Breast epithelium (tissue), 3 donors: ENCODE data around the gene APEH.

Experiments used
- POLR2A ChIP-seq: fragments of 450-650 bp; IDR thresholded peaks from one replicate; pipeline ENCODE4 v1.6.1; 2016; ENCODE audit warnings: antibody characterized with exemption, mild to moderate bottlenecking, moderate library complexity
- POLR2AphosphoS5 ChIP-seq, 3 donors: sonication (generic); formaldehyde crosslinking; IDR thresholded peaks; one replicate each; pipeline ENCODE4 v1.6.1; 2017; ENCODE audit warnings: antibody characterized with exemption in 3 of 3
- TF ChIP-seq, protein P1 (sequence below), 3 donors: fragments of 450-650 bp; IDR thresholded peaks; one replicate each; pipeline ENCODE4 v1.5.1; 2016 to 2017; ENCODE audit warnings: antibody characterized with exemption in 3 of 3, mild to moderate bottlenecking in 3 of 3, moderate library complexity in 3 of 3

DNA sequence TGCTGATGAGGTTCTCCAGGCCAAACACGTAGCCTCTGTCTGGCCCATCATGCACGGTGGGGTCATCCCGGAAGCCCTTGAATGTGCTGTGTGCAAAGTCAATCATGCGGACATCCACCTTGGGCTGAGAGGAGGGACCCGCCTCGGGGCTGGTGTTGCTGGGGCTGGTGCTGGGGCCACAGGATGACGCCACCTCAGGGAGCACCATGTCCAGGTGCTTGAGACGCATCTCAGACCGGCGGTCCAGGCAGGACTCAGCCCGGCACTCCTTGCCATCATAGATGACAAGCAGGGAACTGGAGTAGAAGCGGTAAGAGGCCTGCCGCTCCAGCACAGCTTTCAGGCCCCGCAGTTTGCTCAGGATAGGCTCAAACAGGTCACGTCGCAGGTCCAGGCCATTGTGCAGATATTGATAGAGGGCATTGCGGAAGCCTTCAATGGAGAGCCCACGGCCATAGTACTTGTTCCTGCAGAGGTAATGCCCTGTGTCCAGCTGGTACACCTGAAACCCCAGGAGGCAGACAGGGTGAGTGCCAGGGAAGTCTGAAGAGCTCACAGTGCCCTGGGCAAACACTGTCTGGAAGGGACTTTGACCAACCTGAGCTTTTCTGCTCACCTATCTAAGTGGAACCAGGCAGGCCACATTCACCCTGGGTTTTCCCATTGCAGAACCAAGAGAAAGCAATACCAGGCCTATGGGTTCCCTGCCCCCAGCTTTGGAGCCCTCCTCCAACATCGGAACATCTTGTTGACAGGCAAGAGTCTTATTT is 53.2 kb downstream of the APEH start:
- TF ChIP-seq, protein P1, sequence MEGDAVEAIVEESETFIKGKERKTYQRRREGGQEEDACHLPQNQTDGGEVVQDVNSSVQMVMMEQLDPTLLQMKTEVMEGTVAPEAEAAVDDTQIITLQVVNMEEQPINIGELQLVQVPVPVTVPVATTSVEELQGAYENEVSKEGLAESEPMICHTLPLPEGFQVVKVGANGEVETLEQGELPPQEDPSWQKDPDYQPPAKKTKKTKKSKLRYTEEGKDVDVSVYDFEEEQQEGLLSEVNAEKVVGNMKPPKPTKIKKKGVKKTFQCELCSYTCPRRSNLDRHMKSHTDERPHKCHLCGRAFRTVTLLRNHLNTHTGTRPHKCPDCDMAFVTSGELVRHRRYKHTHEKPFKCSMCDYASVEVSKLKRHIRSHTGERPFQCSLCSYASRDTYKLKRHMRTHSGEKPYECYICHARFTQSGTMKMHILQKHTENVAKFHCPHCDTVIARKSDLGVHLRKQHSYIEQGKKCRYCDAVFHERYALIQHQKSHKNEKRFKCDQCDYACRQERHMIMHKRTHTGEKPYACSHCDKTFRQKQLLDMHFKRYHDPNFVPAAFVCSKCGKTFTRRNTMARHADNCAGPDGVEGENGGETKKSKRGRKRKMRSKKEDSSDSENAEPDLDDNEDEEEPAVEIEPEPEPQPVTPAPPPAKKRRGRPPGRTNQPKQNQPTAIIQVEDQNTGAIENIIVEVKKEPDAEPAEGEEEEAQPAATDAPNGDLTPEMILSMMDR (IDR thresholded peaks at IDR 0.05): no peak
- TF ChIP-seq POLR2A (no peak), POLR2AphosphoS5 (IDR thresholded peaks at IDR 0.05) (no peak)
